H1 (cell line): Measurements from ENCODE around the gene SMC6. TPM values are rescaled to one million over a fixed set of nuclear protein-coding genes. Genes with fewer than 3 reads are reported as not detected.

ENCODE experiments used
- CTCF ChIA-PET: fragments of 300-600 bp; sonication (Branson Sonifier 250); formaldehyde crosslinking; loops from one replicate; lab custom pipeline; 2021; ENCODE audit not compliant: partially characterized antibody; lab: Charles Lee
- POLR2A ChIA-PET: fragments of 300-600 bp; sonication (Branson Sonifier 250); formaldehyde crosslinking; loops from one replicate; lab custom pipeline; 2021; ENCODE audit warnings: inconsistent platforms; ENCODE audit not compliant: partially characterized antibody; lab: Charles Lee
- DNase-seq, 2 experiments: peaks; one replicate each; pipeline versions ENCODE4 v3.0.0 to v3.0.0-alpha.2; 2010 to 2022; ENCODE audit warnings: low spot score in 2 of 2, low read depth in 1 of 2, mixed read lengths in 1 of 2
- FAIRE-seq: peaks from 2 replicates; lab custom pipeline; 2011; peaks lifted over from hg19 to GRCh38; lab: Jason Lieb, UNC
- H2AFZ ChIP-seq: 2 replicates; pipeline ENCODE4 v1.8.1; 2012; ENCODE audit warnings: low read length, inconsistent platforms
- H2AK5ac ChIP-seq: 2 replicates; pipeline ENCODE4 v1.6.1; 2013; ENCODE audit warnings: low read depth, low read length
- H2BK120ac ChIP-seq: replicated peaks from 2 replicates; pipeline ENCODE3; 2013; ENCODE audit warnings: low read depth, low read length, inconsistent platforms
- H2BK12ac ChIP-seq: 2 replicates; pipeline ENCODE4 v1.6.1; 2013; ENCODE audit warnings: low read depth, low read length
- H2BK15ac ChIP-seq: 2 replicates; pipeline ENCODE4 v1.6.1; 2013; ENCODE audit warnings: low read length
- H2BK20ac ChIP-seq: 2 replicates; pipeline ENCODE4 v1.6.1; 2013; ENCODE audit warnings: low read length
- H2BK5ac ChIP-seq: 2 replicates; pipeline ENCODE4 v1.6.1; 2013; ENCODE audit warnings: low read depth, low read length
- H3K14ac ChIP-seq: 2 replicates; pipeline ENCODE4 v1.6.1; 2013; ENCODE audit warnings: inconsistent platforms; ENCODE audit not compliant: insufficient read length
- H3K18ac ChIP-seq: 2 replicates; pipeline ENCODE4 v1.6.1; 2013; ENCODE audit warnings: low read length; ENCODE audit errors: extremely low read depth
- H3K23ac ChIP-seq: 2 replicates; pipeline ENCODE4 v1.6.1; 2013; ENCODE audit warnings: inconsistent platforms; ENCODE audit not compliant: insufficient read length
- H3K23me2 ChIP-seq: 2 replicates; pipeline ENCODE4 v1.6.1; 2013; ENCODE audit warnings: low read depth, low read length
- H3K27ac ChIP-seq: 2 replicates; pipeline ENCODE4 v1.6.1; 2011; ENCODE audit warnings: low read depth, low read length, inconsistent platforms
- H3K27me3 ChIP-seq, 4 experiments: replicated peaks in 1 of 4; 1 replicate in 1 of 4; 2 replicates in 3 of 4; pipeline versions ENCODE4 v1.6.1 to v1.8.1; 2011 to 2013; ENCODE audit warnings: low read length in 3 of 4, mild to moderate bottlenecking in 3 of 4, inconsistent platforms in 2 of 4, mixed read lengths in 2 of 4, moderate library complexity in 1 of 4; ENCODE audit not compliant: control insufficient read depth in 3 of 4, insufficient read depth in 3 of 4; ENCODE audit errors: extremely low read depth in 1 of 4
- H3K36me3 ChIP-seq, 4 experiments: 2 replicates each; pipeline versions ENCODE4 v1.6.1 to v1.8.1; 2011 to 2013; ENCODE audit warnings: mild to moderate bottlenecking in 4 of 4, low read length in 3 of 4, moderate library complexity in 2 of 4, control low read depth in 1 of 4, inconsistent platforms in 1 of 4; ENCODE audit not compliant: insufficient read depth in 4 of 4, control insufficient read depth in 2 of 4
- H3K4ac ChIP-seq: replicated peaks from 2 replicates; pipeline ENCODE3; 2013; ENCODE audit warnings: low read length, low read depth, mixed read lengths, inconsistent platforms; ENCODE audit not compliant: insufficient read length
- H3K4me1 ChIP-seq, 4 experiments: replicated peaks in 1 of 4; 1 replicate in 1 of 4; 2 replicates in 3 of 4; pipeline versions ENCODE4 v1.6.1 to v1.8.1; 2011 to 2013; ENCODE audit warnings: low read length in 3 of 4, inconsistent platforms in 2 of 4, mixed read lengths in 1 of 4; ENCODE audit not compliant: insufficient read depth in 4 of 4, control insufficient read depth in 3 of 4
- H3K4me2 ChIP-seq, 2 experiments: 2 replicates each; pipeline versions ENCODE4 v1.6.1 to v1.8.1; 2011 to 2013; ENCODE audit warnings: low read depth in 2 of 2, low read length in 2 of 2, control low read depth in 1 of 2, inconsistent platforms in 1 of 2, mild to moderate bottlenecking in 1 of 2; ENCODE audit not compliant: insufficient read depth in 1 of 2
- H3K4me3 ChIP-seq, 4 experiments: fragments of 200-600, 300-600 bp in 1 of 4; sonication (generic), shearing (Covaris generic), sonication (Bioruptor Twin) in 1 of 4; 2 replicates each; pipeline versions ENCODE4 v1.5.1 to v1.8.1; 2011 to 2016; ENCODE audit warnings: low read length in 4 of 4, low read depth in 3 of 4, control low read depth in 2 of 4, inconsistent platforms in 2 of 4, mild to moderate bottlenecking in 2 of 4, mixed read lengths in 1 of 4, moderate library complexity in 1 of 4; ENCODE audit not compliant: insufficient read depth in 2 of 4; ENCODE audit errors: extremely low read depth in 1 of 4
- H3K56ac ChIP-seq: replicated peaks from 2 replicates; pipeline ENCODE3; 2013; ENCODE audit warnings: low read depth, mild to moderate bottlenecking, mixed read lengths, low read length, inconsistent platforms; ENCODE audit not compliant: insufficient read length
- H3K79me1 ChIP-seq: 2 replicates; pipeline ENCODE4 v1.6.1; 2013; ENCODE audit warnings: low read depth, low read length, control low read depth
- H3K79me2 ChIP-seq, 2 experiments: 2 replicates each; pipeline versions ENCODE4 v1.6.1 to v1.8.1; 2012 to 2013; ENCODE audit warnings: low read length in 2 of 2, mild to moderate bottlenecking in 2 of 2, inconsistent platforms in 1 of 2; ENCODE audit not compliant: insufficient read depth in 2 of 2, control insufficient read depth in 1 of 2
- H3K9ac ChIP-seq, 4 experiments: replicated peaks in 1 of 4; 1 replicate in 1 of 4; 2 replicates in 3 of 4; pipeline versions ENCODE4 v1.6.1 to v1.8.1; 2011 to 2013; ENCODE audit warnings: low read depth in 3 of 4, low read length in 3 of 4, control low read depth in 2 of 4, mild to moderate bottlenecking in 2 of 4, moderate library complexity in 2 of 4, inconsistent platforms in 1 of 4; ENCODE audit errors: extremely low read depth in 1 of 4
- H3K9me3 ChIP-seq, 2 experiments: 2 replicates each; pipeline versions ENCODE4 v1.6.1 to v1.8.1; 2012 to 2013; ENCODE audit warnings: mild to moderate bottlenecking in 2 of 2, moderate library complexity in 2 of 2, control low read depth in 1 of 2, inconsistent platforms in 1 of 2, low read depth in 1 of 2, low read length in 1 of 2, mixed read lengths in 1 of 2; ENCODE audit not compliant: insufficient read depth in 2 of 2
- H4K20me1 ChIP-seq, 2 experiments: replicated peaks in 1 of 2; 2 replicates each; pipeline versions ENCODE3 to v1.8.1; 2011 to 2013; ENCODE audit warnings: inconsistent platforms in 2 of 2, low read length in 2 of 2, mild to moderate bottlenecking in 1 of 2; ENCODE audit not compliant: insufficient read depth in 2 of 2, control insufficient read depth in 1 of 2
- H4K5ac ChIP-seq: 2 replicates; pipeline ENCODE4 v1.6.1; 2013; ENCODE audit warnings: low read length, low read depth, mixed read lengths, inconsistent platforms; ENCODE audit not compliant: insufficient read length
- H4K8ac ChIP-seq: 2 replicates; pipeline ENCODE4 v1.8.0; 2013; ENCODE audit warnings: mild to moderate bottlenecking, moderate library complexity, low read length, inconsistent platforms; ENCODE audit not compliant: insufficient read depth; ENCODE audit errors: extremely low read depth
- H4K91ac ChIP-seq: replicated peaks from 2 replicates; pipeline ENCODE3; 2013; ENCODE audit warnings: low read length, mixed read lengths, inconsistent platforms; ENCODE audit not compliant: insufficient read length
- BACH1 ChIP-seq: IDR thresholded peaks from 2 replicates; pipeline ENCODE4 v1.6.1; 2012; ENCODE audit warnings: low read length, improper control_type of control experiment
- EP300 ChIP-seq, 2 experiments: IDR thresholded peaks; 1 replicate in 1 of 2; 2 replicates in 1 of 2; pipeline ENCODE4 v1.6.1; 2011 to 2012; ENCODE audit warnings: low read depth in 2 of 2, low read length in 2 of 2, mild to moderate bottlenecking in 2 of 2, borderline replicate concordance in 1 of 2, inconsistent platforms in 1 of 2, moderate library complexity in 1 of 2
- GTF2F1 ChIP-seq: IDR thresholded peaks from 2 replicates; pipeline ENCODE4 v1.6.1; 2012; ENCODE audit warnings: low read depth, low read length, improper control_type of control experiment, borderline replicate concordance
- HDAC2 ChIP-seq, 2 experiments: fragments of 300-600 bp in 1 of 2; sonication (generic) in 1 of 2; IDR thresholded peaks; 2 replicates each; pipeline ENCODE4 v1.6.1; 2011 to 2012; ENCODE audit warnings: low read depth in 2 of 2, low read length in 2 of 2, mild to moderate bottlenecking in 2 of 2, moderate library complexity in 2 of 2, borderline replicate concordance in 1 of 2, inconsistent platforms in 1 of 2
- KDM1A ChIP-seq: fragments of 200-600, 300-600 bp; sonication (generic); IDR thresholded peaks from 2 replicates; pipeline ENCODE4 v1.7.1; 2016; ENCODE audit warnings: mild to moderate bottlenecking, low read length, borderline replicate concordance
- RAD21 ChIP-seq, 2 experiments: IDR thresholded peaks in 1 of 2; conservative IDR thresholded peaks in 1 of 2; 2 replicates each; pipeline ENCODE4 v1.6.1; 2011; ENCODE audit warnings: low read depth in 2 of 2, low read length in 2 of 2, improper control_type of control experiment in 1 of 2, inconsistent platforms in 1 of 2, mild to moderate bottlenecking in 1 of 2, moderate library complexity in 1 of 2
- SIRT6 ChIP-seq: IDR thresholded peaks from one replicate; pipeline ENCODE4 v1.7.1; 2012; ENCODE audit warnings: low read length, inconsistent platforms
- SUZ12 ChIP-seq: fragments of 200-600 bp; sonication (generic); IDR thresholded peaks from 2 replicates; pipeline ENCODE4 v1.6.1; 2012; ENCODE audit warnings: mild to moderate bottlenecking, inconsistent platforms, low read length, moderate library complexity, mixed read lengths
- TAF7 ChIP-seq: optimal IDR thresholded peaks from 2 replicates; pipeline ENCODE3; 2011; ENCODE audit warnings: low read depth, mild to moderate bottlenecking, inconsistent platforms, low read length, moderate library complexity, borderline replicate concordance
- polyA plus RNA-seq, 7 experiments: library from polyadenylated mRNA; depleted of rRNA in 3 of 7; stranded (reverse) in 5 of 7; unstranded in 2 of 7; fragments of >200 nt in 5 of 7; fragments of 200-250 nt in 2 of 7; gene quantifications; 1 replicate in 5 of 7; 2 replicates in 1 of 7; 4 replicates in 1 of 7; pipeline versions ENCODE4 v1.2.1 to v1.2.3, GENCODE V29; 2011 to 2013; ENCODE audit warnings: missing spikeins in 2 of 7, mixed read lengths in 2 of 7
- total RNA-seq: library from RNA; stranded (reverse); fragmentation: NEBNext Ultra II Directional; extraction: Animal tissue kit (Norgen Biotek cat#: 25700); gene quantifications from 2 replicates; pipeline ENCODE4 v1.2.1, GENCODE V29; 2021
- TF ChIP-seq, protein P1 (sequence below): IDR thresholded peaks from 2 replicates; pipeline ENCODE4 v1.6.1; 2011; ENCODE audit warnings: low read depth, mild to moderate bottlenecking, low read length; ENCODE audit not compliant: insufficient read depth
- TF ChIP-seq, protein P2 (sequence below): IDR thresholded peaks from 2 replicates; pipeline ENCODE4 v1.6.1; 2012; ENCODE audit warnings: inconsistent platforms

The SMC6 gene
- total and polyA plus RNA-seq, 2 of the 8 experiments (the other 6 are each of a cell fraction or from before 2014, with no cell fraction given), result 9.7 to 49.5 TPM

DNA sequence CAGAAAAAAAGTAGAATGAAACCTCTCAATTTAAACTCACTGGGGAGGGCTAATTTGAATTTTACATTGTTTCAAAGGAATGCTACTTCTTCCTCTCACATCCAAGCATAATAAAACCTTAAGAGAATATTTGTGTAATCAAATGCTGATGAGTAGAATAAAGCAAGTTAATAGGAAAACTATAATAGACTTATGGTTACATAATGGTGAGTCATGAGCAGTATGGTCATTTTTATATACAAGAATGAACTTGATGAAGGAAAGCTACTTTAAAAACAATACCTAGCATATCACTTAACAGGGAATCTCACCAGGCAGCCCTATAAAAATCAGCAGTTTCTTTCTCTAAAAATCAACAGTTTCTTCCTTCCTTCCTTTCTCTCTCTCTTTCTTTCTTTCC is 132.8 kb downstream of the SMC6 start:
- Histone ChIP-seq H3K4ac (no peak overlapping the region), H2AK5ac (no peak overlapping the region), H2BK20ac (no peak overlapping the region), H2BK15ac (no peak overlapping the region), H3K9ac (no peak overlapping the region), H3K23ac (no peak overlapping the region), H3K9me3 (no peaks in the 10 kb centered on the region), H4K5ac (no peak overlapping the region), H4K8ac (no peak overlapping the region), H3K36me3 (no peaks in the 10 kb centered on the region; a peak in 1 of 8 replicates), H3K14ac (no peak overlapping the region), H2BK5ac (no peak overlapping the region), H3K27me3 (no peaks in the 10 kb centered on the region), H3K56ac (no peak overlapping the region), H3K79me2 (no peaks in the 10 kb centered on the region), H3K4me3 (no peak overlapping the region), H3K4me2 (no peak overlapping the region), H3K4me1 (peaks cover 0 to 6% (median 4%) of the 10 kb centered on the region in 4 experiments; a peak in 6 of 7 replicates), H3K18ac (no peak overlapping the region), H3K27ac (no peak overlapping the region), H3K79me1 (no peaks in the 10 kb centered on the region; the same call in 1 of the 2 replicates), H4K20me1 (no peaks in the 10 kb centered on the region), H3K23me2 (no peaks in the 10 kb centered on the region), H2BK120ac (no peak overlapping the region), H2AFZ (no peak overlapping the region), H2BK12ac (no peak overlapping the region), H4K91ac (no peak overlapping the region)
- FAIRE-seq (no peak), DNase-seq (no peak)
- POLR2A ChIA-PET, result no interaction called here
- CTCF ChIA-PET, result interaction anchor here (0.8 to 1.6 kb wide), 3 partner anchors 12 to 99 kb away, joined by 3 read pairs; no protein-coding TSS in a partner anchor
- no peak for TF ChIP-seq HDAC2 (IDR thresholded peaks at IDR 0.05; ENCODE audit: borderline replicate concordance in 1 of 2, low read depth in 2 of 2, low read length in 2 of 2)
- TF ChIP-seq RAD21 (IDR thresholded peaks at IDR 0.05 in 1 of 2, conservative IDR thresholded peaks at IDR 0.05 in 1 of 2; ENCODE audit: low read depth in 2 of 2, low read length in 2 of 2), result no peak
- TF ChIP-seq TAF7, result no peak
- no peak for TF ChIP-seq SIRT6
- TF ChIP-seq EP300 (IDR thresholded peaks at IDR 0.05; ENCODE audit: borderline replicate concordance in 1 of 2, low read depth in 2 of 2, low read length in 2 of 2), result no peak
- no peak for TF ChIP-seq SUZ12
- TF ChIP-seq KDM1A, result no peak
- TF ChIP-seq BACH1, result no peak
- TF ChIP-seq, protein P1, sequence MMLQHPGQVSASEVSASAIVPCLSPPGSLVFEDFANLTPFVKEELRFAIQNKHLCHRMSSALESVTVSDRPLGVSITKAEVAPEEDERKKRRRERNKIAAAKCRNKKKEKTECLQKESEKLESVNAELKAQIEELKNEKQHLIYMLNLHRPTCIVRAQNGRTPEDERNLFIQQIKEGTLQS, result no peak
- TF ChIP-seq, protein P2, sequence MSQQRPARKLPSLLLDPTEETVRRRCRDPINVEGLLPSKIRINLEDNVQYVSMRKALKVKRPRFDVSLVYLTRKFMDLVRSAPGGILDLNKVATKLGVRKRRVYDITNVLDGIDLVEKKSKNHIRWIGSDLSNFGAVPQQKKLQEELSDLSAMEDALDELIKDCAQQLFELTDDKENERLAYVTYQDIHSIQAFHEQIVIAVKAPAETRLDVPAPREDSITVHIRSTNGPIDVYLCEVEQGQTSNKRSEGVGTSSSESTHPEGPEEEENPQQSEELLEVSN, result no peak
- no peak for TF ChIP-seq GTF2F1
